ENCODE results near the gene RFX8. TPM values are rescaled to one million over a fixed set of nuclear protein-coding genes. Genes with fewer than 3 reads are reported as not detected.

RFX8 gene
- total and polyA plus RNA-seq, 2 of the 8 experiments (the other 6 are each of a cell fraction or from before 2014, with no cell fraction given) = 0.60 to 0.97 TPM

DNA sequence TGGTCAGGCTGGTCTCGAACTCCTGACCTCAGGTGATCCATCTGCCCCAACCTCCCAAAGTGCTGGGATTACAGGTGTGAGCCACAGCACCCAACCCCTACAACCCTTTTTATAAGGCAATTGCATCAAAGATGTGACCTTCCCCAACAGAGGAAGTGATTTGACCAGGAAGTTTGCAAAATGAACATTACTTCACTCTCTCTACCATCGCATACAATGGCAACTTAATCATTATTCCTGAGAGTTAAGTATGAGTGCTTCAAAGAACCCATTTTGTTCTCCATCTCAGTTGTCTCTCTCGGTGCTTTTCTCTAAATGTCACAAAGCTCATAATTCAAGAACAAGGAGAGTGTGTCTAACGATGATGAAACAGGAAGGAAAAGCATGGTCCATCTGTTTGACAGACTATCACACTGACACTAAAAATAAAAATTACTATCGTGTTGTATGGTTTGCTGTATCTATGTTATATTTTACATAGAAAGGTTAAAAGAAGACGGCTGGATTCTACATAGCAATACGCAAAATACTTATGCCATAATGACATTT lies 69.5 kb downstream of the RFX8 start:
- no peak overlapping the region for H3K4me3 ChIP-seq (ENCODE audit: extremely low read depth in 1 of 4, insufficient read depth in 2 of 4, low read depth in 3 of 4, low read length in 4 of 4)
- H3K36me3 ChIP-seq (ENCODE audit: control insufficient read depth in 2 of 4, insufficient read depth in 4 of 4, low read length in 3 of 4) = no peaks in the 10 kb centered on the region
- no peaks in the 10 kb centered on the region for H3K9me3 ChIP-seq (ENCODE audit: insufficient read depth in 2 of 2, low read depth in 1 of 2, low read length in 1 of 2)
- no peak overlapping the region for H4K5ac ChIP-seq (ENCODE audit: insufficient read length, low read depth, low read length)
- TF ChIP-seq POLR2AphosphoS5 (IDR thresholded peaks at IDR 0.05; ENCODE audit: low read depth, low read length) = no peak
- no peak for TF ChIP-seq TAF7 (optimal IDR thresholded peaks at IDR 0.05; ENCODE audit: borderline replicate concordance, low read depth, low read length)
- no peak for TF ChIP-seq JUND (IDR thresholded peaks at IDR 0.05; ENCODE audit: low read length)
- TF ChIP-seq, protein P1, sequence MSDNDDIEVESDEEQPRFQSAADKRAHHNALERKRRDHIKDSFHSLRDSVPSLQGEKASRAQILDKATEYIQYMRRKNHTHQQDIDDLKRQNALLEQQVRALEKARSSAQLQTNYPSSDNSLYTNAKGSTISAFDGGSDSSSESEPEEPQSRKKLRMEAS (IDR thresholded peaks at IDR 0.05) = no peak
- TF ChIP-seq ZNF274 (IDR thresholded peaks at IDR 0.05; ENCODE audit: borderline replicate concordance, extremely low read depth, low read length) = no peak
- no peak overlapping the region for H3K27ac ChIP-seq (ENCODE audit: low read depth, low read length)
- H4K8ac ChIP-seq (ENCODE audit: extremely low read depth, insufficient read depth, low read length) = no peak overlapping the region
- ChIA-PET CTCF (ENCODE audit: partially characterized antibody) (interaction anchor here (0.7 kb wide), 1 partner anchor 69 kb away, joined by 5 read pairs; the partner anchor contains the start of gene RFX8), POLR2A (ENCODE audit: partially characterized antibody) (no interaction called here)
- peaks cover 0 to 2% of the 10 kb centered on the region in 2 experiments for H4K20me1 ChIP-seq (replicated peaks in 1 of 2; ENCODE audit: control insufficient read depth in 1 of 2, insufficient read depth in 2 of 2, low read length in 2 of 2)
- no peak overlapping the region for H2BK5ac ChIP-seq (ENCODE audit: low read depth, low read length)
- no peak overlapping the region for H3K9ac ChIP-seq (replicated peaks in 1 of 4; ENCODE audit: extremely low read depth in 1 of 4, low read depth in 3 of 4, low read length in 3 of 4)
- H2BK15ac ChIP-seq (ENCODE audit: low read length) = no peak overlapping the region
- H2BK120ac ChIP-seq (replicated peaks; ENCODE audit: low read depth, low read length) = no peak overlapping the region
- no peak overlapping the region for H4K91ac ChIP-seq (replicated peaks; ENCODE audit: insufficient read length, low read length)
- H2BK12ac ChIP-seq (ENCODE audit: low read depth, low read length) = no peak overlapping the region
- WGBS, 2 experiments (ENCODE audit: extremely low coverage in 1 of 2, insufficient coverage in 1 of 2, insufficient read length in 1 of 2, insufficient replicate concordance in 2 of 2, low coverage in 1 of 2, low lambda C conversion rate in 2 of 2, missing lambda C conversion rate in 1 of 2) = 92% methylated on average over 7 of the region's 7 CpGs; no CpG with 5 or more reads in 1 of the 2 experiments
- H3K4ac ChIP-seq (replicated peaks; ENCODE audit: insufficient read length, low read depth, low read length) = no peak overlapping the region
- H2AFZ ChIP-seq (ENCODE audit: low read length) = no peak overlapping the region
- DNase-seq (ENCODE audit: low read depth in 1 of 2, low spot score in 2 of 2) = no peak
- H3K23ac ChIP-seq (ENCODE audit: insufficient read length) = no peak overlapping the region
- peaks cover 3% of the 10 kb centered on the region; the same call in 1 of the 2 replicates for H3K23me2 ChIP-seq (ENCODE audit: low read depth, low read length)
- H3K56ac ChIP-seq (replicated peaks; ENCODE audit: insufficient read length, low read depth, low read length) = no peak overlapping the region
- no peaks in the 10 kb centered on the region for H3K79me2 ChIP-seq (ENCODE audit: control insufficient read depth in 1 of 2, insufficient read depth in 2 of 2, low read length in 2 of 2)
- H3K18ac ChIP-seq (ENCODE audit: extremely low read depth, low read length) = no peak overlapping the region
- no peak for FAIRE-seq
- H2AK5ac ChIP-seq (ENCODE audit: low read depth, low read length) = no peak overlapping the region
- no peaks in the 10 kb centered on the region for H3K79me1 ChIP-seq (ENCODE audit: low read depth, low read length)
- H2BK20ac ChIP-seq (ENCODE audit: low read length) = no peak overlapping the region
- no peak overlapping the region for H3K4me2 ChIP-seq (ENCODE audit: insufficient read depth in 1 of 2, low read depth in 2 of 2, low read length in 2 of 2)
- no peak overlapping the region for H3K14ac ChIP-seq (ENCODE audit: insufficient read length)
- peaks cover 0 to 3% (median 2%) of the 10 kb centered on the region in 4 experiments; a peak in 3 of 7 replicates for H3K4me1 ChIP-seq (replicated peaks in 1 of 4; ENCODE audit: control insufficient read depth in 3 of 4, insufficient read depth in 4 of 4, low read length in 3 of 4)
- H3K27me3 ChIP-seq (replicated peaks in 1 of 4; ENCODE audit: control insufficient read depth in 3 of 4, extremely low read depth in 1 of 4, insufficient read depth in 3 of 4, low read length in 3 of 4) = no peaks in the 10 kb centered on the region

Measured in H1 (cell line).